GM10266 (cell line): ENCODE data around the gene MAST4.

Experiments used
- DNase-seq: peaks from one replicate; pipeline ENCODE4 v3.0.0; 2012; ENCODE audit errors: extremely low spot score
- CTCF ChIP-seq: IDR thresholded peaks from 2 replicates; pipeline ENCODE4 v1.5.1; 2012; ENCODE audit warnings: mild to moderate bottlenecking, low read depth; ENCODE audit not compliant: control insufficient read depth, insufficient read depth; ENCODE audit errors: missing control alignments

The MAST4 gene

GRCh38 chr5:67093279-67093678 is 497.1 kb downstream of the MAST4 start:
- DNase-seq: no peak
- TF ChIP-seq CTCF: no peak

- no peak for TF ChIP-seq CTCF
Measured at GRCh38 chr5:67094476-67095300, 498.5 kb downstream of the MAST4 start.

DNA sequence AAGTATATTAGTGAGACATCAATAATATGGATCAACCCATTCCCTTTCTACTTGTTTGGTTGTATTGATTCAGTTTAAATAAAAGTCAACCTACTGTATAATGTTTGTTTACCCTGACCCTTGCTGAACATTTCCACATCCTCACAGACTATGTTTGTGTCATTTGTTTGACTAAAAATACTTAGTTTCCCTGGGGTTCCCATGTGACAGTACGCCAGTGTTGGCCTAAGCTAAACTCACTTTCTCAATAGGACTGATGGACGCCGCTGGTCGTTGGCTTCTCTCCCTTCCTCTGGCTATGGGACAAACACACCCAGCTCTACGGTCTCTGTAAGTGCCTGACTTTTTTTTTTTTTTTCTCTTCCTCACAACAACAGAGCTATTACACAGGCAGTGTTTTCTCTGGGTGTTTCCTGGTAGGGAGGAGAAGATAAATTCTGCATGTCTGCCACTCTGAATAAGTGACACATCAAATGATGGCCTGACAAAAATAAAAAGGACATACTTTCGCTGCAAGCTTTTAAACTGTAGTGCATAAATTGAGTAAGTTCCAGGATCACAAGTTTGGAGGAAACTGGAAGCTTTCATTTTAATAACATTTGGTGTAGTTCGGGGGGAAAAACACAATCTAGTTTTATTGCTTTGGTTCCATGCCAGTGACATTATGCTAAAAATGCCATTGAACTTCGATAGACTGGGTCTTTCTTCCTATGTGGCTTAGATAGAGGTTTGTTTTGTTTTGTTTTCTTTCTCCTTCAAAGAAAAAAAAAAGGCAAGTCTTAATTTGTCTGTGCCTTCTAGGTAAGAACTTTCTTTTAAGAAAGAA is 499.4 kb downstream of the MAST4 start:
- DNase-seq: no peak

More at GRCh38 chr5:67094476-67095300, 498.5 kb downstream of the MAST4 start:
- DNase-seq: no peak

GRCh38 chr5:67098656-67099055 is 502.5 kb downstream of the MAST4 start:
- DNase-seq: no peak
- no peak for TF ChIP-seq CTCF

More for the DNA sequence above, 499.4 kb downstream of the MAST4 start:
- TF ChIP-seq CTCF: no peak

DNA sequence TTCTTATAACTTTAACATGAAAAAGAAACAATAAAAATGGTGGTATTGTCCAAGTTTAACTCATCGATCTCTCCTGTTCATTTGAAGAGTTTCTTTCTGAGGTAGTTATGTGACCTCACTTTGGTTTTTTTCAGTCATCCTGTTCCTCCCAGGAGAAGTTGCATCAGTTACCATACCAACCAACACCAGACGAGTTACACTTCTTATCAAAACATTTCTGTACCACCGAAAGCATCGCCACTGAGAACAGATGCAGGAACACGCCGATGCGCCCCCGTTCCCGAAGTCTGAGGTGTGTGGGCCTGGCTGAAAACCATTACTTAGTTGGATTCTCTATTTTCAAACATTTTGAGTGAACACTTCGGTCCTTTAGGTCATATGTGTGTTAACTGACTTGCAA is 504.1 kb downstream of the MAST4 start:
- no peak for DNase-seq
- TF ChIP-seq CTCF: no peak

DNA sequence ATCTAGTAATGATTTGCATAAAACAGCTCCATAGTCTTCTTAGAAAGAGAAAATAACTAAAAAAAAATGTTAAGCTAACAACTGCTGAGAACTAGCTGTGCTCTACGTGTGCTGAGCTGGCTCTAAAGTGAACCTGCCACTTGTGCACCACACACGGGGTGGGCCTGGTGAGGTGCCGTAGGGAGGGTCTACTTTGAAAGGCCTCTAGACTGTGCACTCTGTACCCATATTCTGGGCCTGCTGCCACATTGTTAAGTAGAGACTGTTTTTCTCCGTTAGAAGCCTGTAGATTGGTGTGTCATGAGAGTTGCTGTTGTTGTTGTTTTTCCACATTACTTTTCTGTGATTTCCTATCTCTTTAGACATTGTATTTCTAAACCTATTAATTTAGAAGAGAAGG is 506.5 kb downstream of the MAST4 start:
- TF ChIP-seq CTCF: no peak
- DNase-seq: no peak

GRCh38 chr5:67104859-67105258 is 508.7 kb downstream of the MAST4 start:
- TF ChIP-seq CTCF: no peak
- no peak for DNase-seq
